Endodermal cell (in vitro differentiated cells): ENCODE data around the gene DPPA5. TPM values are rescaled to one million over a fixed set of nuclear protein-coding genes. Genes with fewer than 3 reads are reported as not detected.

Experiments
- DNase-seq: peaks from one replicate; pipeline ENCODE4 v3.0.0-alpha.2; 2017
- H3K27ac ChIP-seq: 2 replicates; pipeline ENCODE4 v1.5.1; 2013; ENCODE audit warnings: mild to moderate bottlenecking, low read depth, low read length, moderate library complexity
- H3K27me3 ChIP-seq: 2 replicates; pipeline ENCODE4 v1.6.1; 2013; ENCODE audit warnings: mild to moderate bottlenecking, low read length, moderate library complexity; ENCODE audit not compliant: insufficient read depth, control insufficient read depth, poor library complexity, severe bottlenecking
- H3K36me3 ChIP-seq: 2 replicates; pipeline ENCODE4 v1.7.0; 2013; ENCODE audit warnings: mild to moderate bottlenecking, low read length, moderate library complexity; ENCODE audit not compliant: control insufficient read depth, insufficient read depth
- H3K4me1 ChIP-seq: one replicate; pipeline ENCODE4 v1.7.0; 2013; ENCODE audit warnings: low read length; ENCODE audit not compliant: control insufficient read depth, insufficient read depth
- H3K4me3 ChIP-seq: 2 replicates; pipeline ENCODE4 v1.5.1; 2013; ENCODE audit warnings: mild to moderate bottlenecking, low read length, moderate library complexity
- H3K9ac ChIP-seq: 2 replicates; pipeline ENCODE4 v1.6.1; 2013; ENCODE audit warnings: mild to moderate bottlenecking, low read length, moderate library complexity; ENCODE audit not compliant: poor library complexity, severe bottlenecking; ENCODE audit errors: extremely low read depth
- H3K9me3 ChIP-seq: 2 replicates; pipeline ENCODE4 v1.6.1; 2013; ENCODE audit warnings: mild to moderate bottlenecking, low read length, moderate library complexity; ENCODE audit not compliant: control insufficient read depth
- H3K27ac Mint-ChIP-seq: 2 replicates; pipeline ENCODE4 v1.8.0; 2020; ENCODE audit warnings: mixed read lengths
- H3K27me3 Mint-ChIP-seq: 2 replicates; pipeline ENCODE4 v1.8.0; 2021; ENCODE audit warnings: mild to moderate bottlenecking, mixed read lengths; ENCODE audit not compliant: insufficient read depth
- H3K36me3 Mint-ChIP-seq: 2 replicates; pipeline ENCODE4 v1.8.0; 2020; ENCODE audit warnings: low read depth, mixed read lengths
- H3K4me1 Mint-ChIP-seq: 2 replicates; pipeline ENCODE4 v1.8.0; 2020; ENCODE audit warnings: mixed read lengths
- H3K4me3 Mint-ChIP-seq: 2 replicates; pipeline ENCODE4 v1.8.0; 2020; ENCODE audit warnings: mild to moderate bottlenecking, moderate library complexity, mixed read lengths
- H3K9me3 Mint-ChIP-seq: 2 replicates; pipeline ENCODE4 v1.8.0; 2020; ENCODE audit warnings: mild to moderate bottlenecking, mixed read lengths
- CTCF ChIP-seq: fragments of 200-600 bp; sonication (generic); conservative IDR thresholded peaks from 2 replicates; pipeline ENCODE4 v1.5.0; 2021; ENCODE audit warnings: antibody characterized with exemption, mild to moderate bottlenecking
- WGBS, 2 experiments: methylation state at CpG; one replicate each; pipeline versions ENCODE4 v1.1.5 to v1.1.7; 2013; ENCODE audit warnings: missing lambda C conversion rate in 2 of 2, mixed read lengths in 1 of 2; ENCODE audit not compliant: insufficient coverage in 1 of 2, insufficient read length in 1 of 2; 5-methylcytosine and 5-hydroxymethylcytosine counted together
- total RNA-seq, 2 donors: library from RNA; stranded (reverse); fragmentation: NEBNext Ultra II Directional in 1 of 2; extraction: Animal tissue kit (Norgen Biotek cat#: 25700) in 1 of 2; gene quantifications; 2 replicates in 1 of 2; 3 replicates in 1 of 2; pipeline ENCODE4 v1.2.1, GENCODE V29; 2021

The DPPA5 gene
- total RNA-seq, 2 donors from 2014 or later, result not detected

GRCh38 chr6:73375216-73375615, 21.1 kb upstream of the DPPA5 start:
- no peaks in the 10 kb centered on the region for H3K4me1 Mint-ChIP-seq
- H3K4me3 Mint-ChIP-seq, result no peak overlapping the region
- no peaks in the 10 kb centered on the region for H3K27me3 Mint-ChIP-seq
- WGBS, 2 experiments, result 79 to 90% methylated on average over 1 of the region's 1 CpG
- H3K9ac ChIP-seq, result no peak overlapping the region
- H3K4me1 ChIP-seq, result no peaks in the 10 kb centered on the region
- TF ChIP-seq CTCF, result no peak
- no peaks in the 10 kb centered on the region for H3K27me3 ChIP-seq
- H3K36me3 Mint-ChIP-seq, result no peaks in the 10 kb centered on the region
- DNase-seq, result no peak
- no peak overlapping the region for H3K27ac ChIP-seq
- no peak overlapping the region for H3K4me3 ChIP-seq
- peaks cover 10% of the 10 kb centered on the region for H3K9me3 ChIP-seq
- no peaks in the 10 kb centered on the region for H3K36me3 ChIP-seq
- H3K27ac Mint-ChIP-seq, result no peak overlapping the region
- H3K9me3 Mint-ChIP-seq, result peaks cover 9% of the 10 kb centered on the region

GRCh38 chr6:73372516-73372915, 18.4 kb upstream of the DPPA5 start:
- Mint-ChIP-seq H3K36me3 (no peaks in the 10 kb centered on the region), H3K4me1 (peaks cover 8% of the 10 kb centered on the region), H3K27ac (no peak overlapping the region), H3K4me3 (no peak overlapping the region), H3K27me3 (no peaks in the 10 kb centered on the region), H3K9me3 (peaks cover 9% of the 10 kb centered on the region)
- H3K9me3 ChIP-seq, result peaks cover 10% of the 10 kb centered on the region
- no peak overlapping the region for H3K27ac ChIP-seq
- no peak for DNase-seq
- H3K27me3 ChIP-seq, result no peaks in the 10 kb centered on the region
- 90 to 93% methylated on average over 6 to 10 of the region's 10 CpGs for WGBS, 2 experiments
- H3K9ac ChIP-seq, result no peak overlapping the region
- H3K36me3 ChIP-seq, result no peaks in the 10 kb centered on the region
- H3K4me3 ChIP-seq, result no peak overlapping the region
- no peaks in the 10 kb centered on the region for H3K4me1 ChIP-seq
- TF ChIP-seq CTCF, result no peak

- Mint-ChIP-seq H3K4me1 (peaks cover 8% of the 10 kb centered on the region), H3K9me3 (peaks cover 9% of the 10 kb centered on the region), H3K4me3 (no peak overlapping the region), H3K36me3 (no peaks in the 10 kb centered on the region), H3K27ac (no peak overlapping the region), H3K27me3 (no peaks in the 10 kb centered on the region)
- H3K4me1 ChIP-seq, result no peaks in the 10 kb centered on the region
- H3K27ac ChIP-seq, result no peak overlapping the region
- H3K36me3 ChIP-seq, result no peaks in the 10 kb centered on the region
- no peak overlapping the region for H3K4me3 ChIP-seq
- DNase-seq, result no peak
- H3K27me3 ChIP-seq, result no peaks in the 10 kb centered on the region
- no peak overlapping the region for H3K9ac ChIP-seq
- 93% methylated on average over 3 to 4 of the region's 4 CpGs for WGBS, 2 experiments
- H3K9me3 ChIP-seq, result peaks cover 10% of the 10 kb centered on the region
- no peak for TF ChIP-seq CTCF
Measured at GRCh38 chr6:73371984-73372383, 17.9 kb upstream of the DPPA5 start.
